ENCODE data around the gene TAF1B.
A peak's percentile ranks its signal among the peaks of the same experiment; 100 is the strongest.

TAF1B gene

GRCh38 chr2:9807555-9808305 lies 35.5 kb upstream of the TAF1B start:
- FAIRE-seq (no peak), DNase-seq (ENCODE audit: insufficient read length, low spot score) (no peak)

- no peak for FAIRE-seq
- no peak for DNase-seq (ENCODE audit: insufficient read length, low spot score)
Measured at GRCh38 chr2:9808334-9809063, 34.8 kb upstream of the TAF1B start.

GRCh38 chr2:9809064-9809356 lies 34.3 kb upstream of the TAF1B start:
- FAIRE-seq (no peak), DNase-seq (ENCODE audit: insufficient read length, low spot score) (no peak)

GRCh38 chr2:9809448-9810088 lies 33.7 kb upstream of the TAF1B start:
- no peak for FAIRE-seq
- no peak for DNase-seq (ENCODE audit: insufficient read length, low spot score)

GRCh38 chr2:9811216-9811615 lies 32.1 kb upstream of the TAF1B start:
- no peak for DNase-seq (ENCODE audit: insufficient read length, low spot score)
- FAIRE-seq, result no peak

- FAIRE-seq (no peak), DNase-seq (ENCODE audit: insufficient read length, low spot score) (no peak)
Measured at GRCh38 chr2:9811679-9812511, 31.4 kb upstream of the TAF1B start.

GRCh38 chr2:9812945-9813311 lies 30.3 kb upstream of the TAF1B start:
- DNase-seq (ENCODE audit: insufficient read length, low spot score) (no peak), FAIRE-seq (no peak)

- FAIRE-seq, result no peak
- peak; percentile 85 for DNase-seq (ENCODE audit: insufficient read length, low spot score)
Measured at GRCh38 chr2:9813312-9814128, 29.8 kb upstream of the TAF1B start.

- DNase-seq (ENCODE audit: insufficient read length, low spot score) (no peak), FAIRE-seq (no peak)
Measured at GRCh38 chr2:9814129-9814868, 29.0 kb upstream of the TAF1B start.

GRCh38 chr2:9815076-9815475 lies 28.2 kb upstream of the TAF1B start:
- FAIRE-seq (no peak), DNase-seq (ENCODE audit: insufficient read length, low spot score) (no peak)

- no peak for DNase-seq (ENCODE audit: insufficient read length, low spot score)
- no peak for FAIRE-seq
Measured at GRCh38 chr2:9815844-9816279, 27.4 kb upstream of the TAF1B start.

GRCh38 chr2:9818097-9818496 lies 25.2 kb upstream of the TAF1B start:
- FAIRE-seq, result no peak
- DNase-seq (ENCODE audit: insufficient read length, low spot score), result no peak

- FAIRE-seq, result no peak
- DNase-seq (ENCODE audit: insufficient read length, low spot score), result no peak
Measured at GRCh38 chr2:9819551-9819950, 23.7 kb upstream of the TAF1B start.

GRCh38 chr2:9820020-9820973 lies 23.0 kb upstream of the TAF1B start:
- FAIRE-seq (no peak), DNase-seq (ENCODE audit: insufficient read length, low spot score) (no peak)

- FAIRE-seq (no peak), DNase-seq (ENCODE audit: insufficient read length, low spot score) (no peak)
Measured at GRCh38 chr2:9821805-9822445, 21.3 kb upstream of the TAF1B start.

GRCh38 chr2:9824441-9824840 lies 18.8 kb upstream of the TAF1B start:
- FAIRE-seq, result no peak
- no peak for DNase-seq (ENCODE audit: insufficient read length, low spot score)

GRCh38 chr2:9824956-9825720 lies 18.1 kb upstream of the TAF1B start:
- DNase-seq (ENCODE audit: insufficient read length, low spot score) (no peak), FAIRE-seq (no peak)

Measured in GM19239 (cell line).